HG03575 (cell line): ENCODE results near the gene SEMA3C.

Experiments used
- ATAC-seq: cut with Tn5 transposase; IDR thresholded peaks from one replicate; pipeline ENCODE4 v1.9.1; 2021; ENCODE audit not compliant: unreplicated experiment, insufficient number of reproducible peaks, low FRiP score; ENCODE audit errors: extremely low read depth

SEMA3C gene

DNA sequence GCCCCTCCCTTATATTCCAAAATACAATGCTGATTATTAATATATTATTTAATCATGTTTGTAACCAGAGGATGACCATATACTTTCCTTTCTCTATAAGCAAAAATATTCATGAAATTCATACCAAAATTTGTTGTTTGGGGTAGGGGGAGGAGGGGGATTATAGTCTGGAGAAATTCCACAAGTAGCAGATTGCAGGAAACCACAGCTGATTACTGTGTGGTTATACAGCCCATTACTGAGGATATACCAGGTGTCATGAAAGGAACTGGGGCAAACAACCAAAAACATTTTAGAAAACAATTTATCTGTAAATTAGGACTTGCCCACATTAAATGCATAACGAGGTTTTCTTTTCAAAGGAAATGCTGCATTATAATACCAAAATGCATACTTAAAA, 50.3 kb downstream of the SEMA3C start:
- no peak for ATAC-seq

DNA sequence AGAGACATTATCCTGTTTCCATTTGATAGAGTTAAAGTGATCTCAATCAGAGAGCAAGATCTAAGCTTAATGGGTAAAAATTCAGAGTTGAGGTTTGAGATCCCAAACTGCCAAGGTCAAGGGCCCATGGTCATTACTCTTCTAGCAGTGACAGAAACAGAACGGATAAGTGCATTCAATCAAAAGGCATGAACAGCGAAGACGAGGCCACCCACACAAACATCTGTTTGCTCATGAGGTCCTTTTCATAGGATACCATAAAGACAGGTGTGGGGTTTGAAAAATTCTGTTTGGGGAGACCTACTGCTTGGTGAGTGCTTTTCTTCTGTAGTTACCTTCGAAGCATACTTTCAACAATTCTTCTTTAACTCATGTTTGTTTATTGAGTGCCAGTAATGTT, 58.3 kb downstream of the SEMA3C start:
- no peak for ATAC-seq

DNA sequence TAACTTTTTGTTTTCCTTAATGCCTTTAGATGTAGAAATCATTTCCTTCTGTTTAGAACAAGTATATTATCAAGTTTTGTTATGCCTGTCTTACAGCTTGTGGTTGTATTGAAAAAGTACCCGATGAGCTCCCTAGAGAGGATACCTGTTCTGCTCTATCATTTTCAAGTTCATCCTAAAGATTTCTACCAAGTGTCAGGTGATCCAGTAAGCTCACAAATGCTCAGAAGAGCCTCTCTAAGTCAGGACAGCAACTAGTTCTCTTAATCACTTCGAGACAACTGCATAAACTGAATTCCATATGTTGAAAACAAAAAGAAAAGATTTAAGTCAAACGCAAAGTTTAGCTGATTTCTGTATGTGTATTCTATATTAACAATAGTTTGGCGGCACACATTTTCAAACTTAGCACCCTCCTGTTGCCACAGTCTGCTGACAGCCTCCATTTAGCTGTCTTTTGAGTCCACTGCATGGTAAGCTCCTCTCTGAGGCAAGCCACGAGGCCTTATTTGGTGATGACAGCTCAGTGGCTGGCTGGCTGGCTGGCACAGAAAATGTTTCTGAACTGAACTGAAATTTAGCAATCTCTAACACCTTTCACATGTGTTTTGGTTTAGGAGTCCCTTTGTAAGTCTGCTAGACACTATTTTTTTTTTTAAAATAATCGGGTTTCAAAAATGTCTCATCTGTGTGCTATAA, 59.4 kb downstream of the SEMA3C start:
- ATAC-seq, result no peak

DNA sequence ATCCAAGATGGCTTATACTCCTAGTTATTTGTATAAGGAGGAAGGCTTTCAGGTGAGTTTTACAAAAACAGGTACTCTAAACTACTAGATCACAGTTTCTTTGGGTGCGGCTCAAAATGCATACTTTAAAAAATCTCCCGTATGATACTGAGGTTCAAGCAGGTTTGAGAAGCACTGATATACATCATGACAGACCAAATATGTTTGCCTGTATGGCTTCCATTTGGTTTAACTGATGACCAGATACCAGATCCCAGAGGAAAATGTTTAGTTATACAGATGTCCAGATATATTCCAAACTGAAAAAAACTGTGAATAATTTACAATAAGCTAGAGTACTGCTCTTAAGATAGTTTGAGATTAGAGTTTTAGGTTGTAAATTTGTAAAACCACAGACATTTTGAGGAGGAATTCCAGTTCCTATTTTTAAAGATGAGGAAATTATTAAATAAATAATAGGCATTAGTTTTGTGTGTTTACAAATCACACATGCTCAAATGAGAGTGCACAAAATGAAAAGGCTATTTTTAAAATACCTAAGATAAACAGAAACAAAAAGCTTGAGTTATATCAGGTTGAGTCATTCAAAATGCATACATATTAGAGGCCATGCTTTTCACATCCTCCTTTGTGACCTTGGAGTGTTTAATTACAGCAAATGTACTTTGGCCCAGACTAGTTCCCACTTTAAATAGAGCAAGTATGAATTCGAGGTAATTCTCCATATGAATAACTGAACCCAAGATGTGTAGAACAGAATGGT, 60.5 kb downstream of the SEMA3C start:
- ATAC-seq, result no peak

GRCh38 chr7:80856769-80857168, 62.1 kb downstream of the SEMA3C start:
- no peak for ATAC-seq

GRCh38 chr7:80851896-80852476, 66.9 kb downstream of the SEMA3C start:
- ATAC-seq, result no peak

DNA sequence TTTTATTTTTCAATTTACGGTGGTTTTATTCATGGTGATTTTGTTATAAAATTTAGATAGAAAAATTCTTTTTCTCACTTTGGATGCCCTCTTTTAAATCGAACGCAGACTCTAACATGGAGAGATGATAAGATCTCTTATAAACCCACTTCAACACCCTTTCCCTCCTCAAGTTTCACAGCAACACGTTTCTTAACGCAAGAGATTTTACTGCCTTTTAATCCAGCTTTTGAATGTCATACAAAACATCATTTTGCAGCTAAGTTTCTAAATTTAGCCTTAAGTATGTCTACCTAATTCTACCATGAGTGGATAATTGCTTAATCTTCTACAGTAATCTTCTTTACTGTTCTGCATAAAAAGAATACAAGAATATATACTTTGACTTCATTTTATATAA, 70.0 kb downstream of the SEMA3C start:
- no peak for ATAC-seq

GRCh38 chr7:80847895-80848294, 71.0 kb downstream of the SEMA3C start:
- ATAC-seq, result no peak

DNA sequence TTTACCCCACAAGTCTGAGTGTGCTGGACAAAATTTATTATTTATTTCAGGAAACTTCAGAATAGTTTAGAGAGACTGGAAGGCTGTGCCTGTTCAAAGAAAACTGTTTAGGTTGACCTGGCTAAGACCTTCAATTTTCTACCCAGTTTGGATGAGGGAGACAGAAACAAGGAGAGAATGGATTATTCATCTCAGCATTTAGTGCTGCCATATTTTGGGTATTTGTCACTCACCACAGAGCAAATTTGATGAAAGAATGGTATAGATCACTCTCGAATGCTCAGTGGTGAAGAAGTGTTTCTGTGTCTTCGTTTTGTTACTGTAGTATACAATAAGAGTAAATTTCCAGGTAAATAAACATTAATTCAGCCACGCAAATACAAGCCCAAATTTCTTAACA, 71.8 kb downstream of the SEMA3C start:
- ATAC-seq, result no peak

DNA sequence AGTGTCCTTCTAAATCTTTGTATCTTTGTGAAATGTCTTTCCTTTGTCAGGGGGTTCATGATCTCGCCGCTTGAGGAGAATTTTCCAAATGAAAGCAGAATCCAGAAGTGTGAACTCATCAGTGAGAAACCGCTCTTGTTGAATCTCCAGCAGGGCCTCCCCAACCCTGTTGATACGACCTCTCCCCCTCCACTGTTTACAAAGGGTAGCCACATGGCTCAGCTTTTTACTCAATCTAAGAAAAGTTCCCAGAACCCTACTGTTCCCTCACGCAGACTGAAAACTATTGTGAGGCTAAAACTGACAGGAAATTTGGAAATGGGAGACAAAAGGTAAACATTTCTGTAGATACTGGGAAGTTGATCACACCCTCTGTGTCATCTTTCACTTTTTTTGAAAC, 73.9 kb downstream of the SEMA3C start:
- ATAC-seq, result no peak

GRCh38 chr7:80843018-80843677, 75.7 kb downstream of the SEMA3C start:
- no peak for ATAC-seq

DNA sequence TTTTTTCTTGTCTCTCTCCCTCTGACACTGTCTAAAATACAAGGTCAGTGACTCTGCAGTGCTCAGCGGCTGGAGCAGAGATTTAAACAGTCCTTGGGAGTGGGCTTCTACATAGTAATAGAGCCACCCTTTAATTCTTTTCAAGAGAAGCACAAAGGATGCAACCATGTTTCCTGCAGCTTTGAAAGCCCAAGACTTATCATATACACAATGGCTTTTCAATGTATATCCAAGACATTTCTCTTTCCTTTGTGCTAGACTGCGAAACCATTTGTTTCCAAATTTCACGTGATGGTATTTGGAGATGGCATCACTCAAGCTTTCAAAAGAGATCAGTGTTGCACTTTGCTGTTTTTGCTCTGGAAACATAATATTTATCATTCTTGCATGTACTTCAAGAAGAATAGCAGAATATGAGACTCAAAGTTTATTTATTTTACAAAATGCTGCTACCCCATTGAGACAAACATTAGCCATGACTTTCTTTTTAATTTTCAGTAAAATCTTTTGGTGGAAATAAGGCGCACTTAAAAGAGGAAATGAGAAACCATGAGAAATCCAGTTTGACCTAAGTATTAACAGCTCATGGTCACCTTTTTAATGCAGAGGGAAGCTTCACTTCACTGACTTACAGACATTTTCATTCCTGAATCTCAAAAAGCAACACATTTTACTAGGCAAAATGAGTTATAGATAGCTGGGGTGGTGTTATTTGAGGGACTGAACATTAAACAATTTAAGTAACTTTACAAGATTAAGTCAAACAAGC, 76.6 kb downstream of the SEMA3C start:
- ATAC-seq, result no peak

- ATAC-seq, result no peak
These were observed 77.4 kb downstream of the SEMA3C start for GRCh38 chr7:80841423-80841955.

- no peak for ATAC-seq
These were observed 78.2 kb downstream of the SEMA3C start for GRCh38 chr7:80840681-80841080.

DNA sequence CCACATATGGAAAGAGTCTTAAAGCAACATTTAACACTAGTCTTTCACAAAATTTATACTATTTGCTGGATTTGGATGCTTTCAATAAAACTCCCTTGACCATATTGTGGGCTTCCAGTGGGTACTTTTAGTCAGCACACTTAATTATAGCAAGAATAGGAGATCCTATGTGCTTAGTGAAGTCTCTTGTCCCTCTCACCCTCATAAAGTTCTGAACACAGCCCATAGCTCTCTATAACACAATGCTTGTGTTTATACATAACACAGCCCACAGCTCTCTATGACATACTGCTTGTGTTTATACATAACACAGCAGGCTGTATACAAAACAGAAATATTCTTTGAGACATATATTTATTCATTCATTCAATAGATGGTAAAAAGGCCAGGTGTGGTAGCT, 79.0 kb downstream of the SEMA3C start:
- ATAC-seq, result no peak

- ATAC-seq, result no peak
These were observed 80.2 kb downstream of the SEMA3C start for GRCh38 chr7:80838643-80839042.

DNA sequence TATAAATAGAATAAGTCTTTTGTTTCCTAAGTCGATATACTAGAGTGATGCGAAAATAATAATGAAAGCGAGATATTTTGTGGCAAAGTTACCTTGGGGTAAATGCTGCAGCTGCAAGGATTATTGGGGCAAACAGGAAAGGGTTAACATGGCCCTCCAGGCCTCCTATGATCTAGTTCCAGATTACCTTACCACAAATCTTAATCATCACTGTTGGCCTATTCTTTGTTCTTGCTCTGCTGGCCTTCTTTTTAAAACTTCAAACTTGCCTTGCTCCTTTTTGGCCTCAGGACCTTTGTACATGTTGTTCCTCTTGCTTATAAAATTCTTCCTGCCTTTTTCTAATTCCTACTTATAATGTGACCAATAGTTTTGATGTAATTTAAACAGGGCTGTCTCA, 81.5 kb downstream of the SEMA3C start:
- no peak for ATAC-seq

GRCh38 chr7:80835251-80835650, 83.6 kb downstream of the SEMA3C start:
- no peak for ATAC-seq
